ENCODE results near the gene SBNO2. TPM values are rescaled to one million over a fixed set of nuclear protein-coding genes. Genes with fewer than 3 reads are reported as not detected.

The SBNO2 gene
- total and polyA plus RNA-seq, 9 of the 15 experiments (the other 6 are each of a cell fraction or from before 2014, with no cell fraction given) = 0.01 to 46.2 (median 6.7) TPM

DNA sequence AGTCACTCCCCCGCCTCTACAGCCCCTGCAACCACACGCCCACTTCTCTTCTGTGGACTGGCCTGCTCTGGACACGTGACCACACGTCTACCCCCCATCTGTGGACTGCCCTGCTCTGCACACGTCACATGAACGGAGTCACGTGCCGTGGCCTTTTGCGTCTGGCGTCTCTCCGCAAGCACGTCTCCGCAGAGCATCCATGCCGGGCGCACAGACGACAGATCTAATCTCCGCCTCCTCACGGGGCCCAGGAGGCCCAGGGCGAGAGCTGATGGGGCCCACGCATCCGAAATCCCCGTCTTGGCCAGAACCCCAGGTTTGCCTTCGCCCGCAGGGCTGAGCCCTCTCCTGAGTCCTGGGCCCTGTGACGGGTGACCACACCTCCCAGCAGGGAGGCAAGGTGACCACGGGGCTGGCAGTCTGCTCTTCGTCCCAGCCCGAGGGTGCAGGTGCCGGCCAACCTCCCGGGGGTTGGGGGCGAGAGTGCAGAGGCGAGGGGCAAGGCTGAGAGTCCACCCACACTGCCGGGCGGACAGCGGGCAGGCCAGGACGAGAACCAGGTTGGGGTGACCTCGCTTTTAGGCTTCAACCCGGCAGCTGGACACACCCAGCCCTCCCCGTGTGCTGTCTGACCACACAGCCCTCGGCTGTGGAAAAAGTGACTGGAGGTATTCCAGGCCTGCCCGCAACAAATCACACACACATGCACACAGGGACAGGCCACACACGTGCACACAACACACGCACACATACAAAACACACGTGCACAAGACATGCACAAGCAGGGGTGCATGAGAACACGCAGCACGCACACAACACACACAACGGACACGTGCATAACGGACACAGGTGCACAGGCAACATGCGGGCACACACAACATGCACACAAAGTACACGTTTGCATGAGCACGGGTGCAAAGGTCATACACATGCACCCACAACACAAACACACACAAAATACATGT lies 3.9 kb downstream of the SBNO2 start (continued):
- TF ChIP-seq CBX8 (IDR thresholded peaks at IDR 0.05; ENCODE audit: borderline replicate concordance, extremely low read depth, low read depth, low read length, poor library complexity, severe bottlenecking) = no peak
- TF ChIP-seq ZSCAN29 (IDR thresholded peaks at IDR 0.05) = no peak
- no peak for TF ChIP-seq SNIP1 (IDR thresholded peaks at IDR 0.05; ENCODE audit: low read depth)
- TF ChIP-seq YBX1 (IDR thresholded peaks at IDR 0.05) = no peak
- TF ChIP-seq MEIS2 (IDR thresholded peaks at IDR 0.05; ENCODE audit: partially characterized antibody) = no peak
- no peak for TF ChIP-seq ADNP (tag; IDR thresholded peaks at IDR 0.05)
- TF ChIP-seq, protein P1, sequence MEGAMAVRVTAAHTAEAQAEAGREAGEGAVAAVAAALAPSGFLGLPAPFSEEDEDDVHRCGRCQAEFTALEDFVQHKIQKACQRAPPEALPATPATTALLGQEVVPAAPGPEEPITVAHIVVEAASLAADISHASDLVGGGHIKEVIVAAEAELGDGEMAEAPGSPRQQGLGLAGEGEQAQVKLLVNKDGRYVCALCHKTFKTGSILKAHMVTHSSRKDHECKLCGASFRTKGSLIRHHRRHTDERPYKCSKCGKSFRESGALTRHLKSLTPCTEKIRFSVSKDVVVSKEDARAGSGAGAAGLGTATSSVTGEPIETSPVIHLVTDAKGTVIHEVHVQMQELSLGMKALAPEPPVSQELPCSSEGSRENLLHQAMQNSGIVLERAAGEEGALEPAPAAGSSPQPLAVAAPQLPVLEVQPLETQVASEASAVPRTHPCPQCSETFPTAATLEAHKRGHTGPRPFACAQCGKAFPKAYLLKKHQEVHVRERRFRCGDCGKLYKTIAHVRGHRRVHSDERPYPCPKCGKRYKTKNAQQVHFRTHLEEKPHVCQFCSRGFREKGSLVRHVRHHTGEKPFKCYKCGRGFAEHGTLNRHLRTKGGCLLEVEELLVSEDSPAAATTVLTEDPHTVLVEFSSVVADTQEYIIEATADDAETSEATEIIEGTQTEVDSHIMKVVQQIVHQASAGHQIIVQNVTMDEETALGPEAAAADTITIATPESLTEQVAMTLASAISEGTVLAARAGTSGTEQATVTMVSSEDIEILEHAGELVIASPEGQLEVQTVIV (CRISPR knock-in tag; IDR thresholded peaks at IDR 0.05; ENCODE audit: borderline replicate concordance) = no peak
- TF ChIP-seq, protein P2, sequence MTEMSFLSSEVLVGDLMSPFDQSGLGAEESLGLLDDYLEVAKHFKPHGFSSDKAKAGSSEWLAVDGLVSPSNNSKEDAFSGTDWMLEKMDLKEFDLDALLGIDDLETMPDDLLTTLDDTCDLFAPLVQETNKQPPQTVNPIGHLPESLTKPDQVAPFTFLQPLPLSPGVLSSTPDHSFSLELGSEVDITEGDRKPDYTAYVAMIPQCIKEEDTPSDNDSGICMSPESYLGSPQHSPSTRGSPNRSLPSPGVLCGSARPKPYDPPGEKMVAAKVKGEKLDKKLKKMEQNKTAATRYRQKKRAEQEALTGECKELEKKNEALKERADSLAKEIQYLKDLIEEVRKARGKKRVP (CRISPR knock-in tag; IDR thresholded peaks at IDR 0.05) = no peak
- no peak for TF ChIP-seq ZNF24 (IDR thresholded peaks at IDR 0.05)
- TF ChIP-seq MEF2D (tag; conservative IDR thresholded peaks at IDR 0.05; ENCODE audit: low read depth) = no peak
- TF ChIP-seq FOXA3 (CRISPR knock-in tag; conservative IDR thresholded peaks at IDR 0.05 in 1 of 2, IDR thresholded peaks at IDR 0.05 in 1 of 2) = no peak
- no peak for TF ChIP-seq ZNF79 (CRISPR knock-in tag; IDR thresholded peaks at IDR 0.05; ENCODE audit: low read depth)
- TF ChIP-seq ZBED1 (IDR thresholded peaks at IDR 0.05) = no peak
- no peak for TF ChIP-seq ZNF583 (CRISPR knock-in tag; IDR thresholded peaks at IDR 0.05)
- TF ChIP-seq HNRNPLL (IDR thresholded peaks at IDR 0.05; ENCODE audit: low read depth, low read length, poor library complexity, severe bottlenecking) = no peak
- TF ChIP-seq, protein P3, sequence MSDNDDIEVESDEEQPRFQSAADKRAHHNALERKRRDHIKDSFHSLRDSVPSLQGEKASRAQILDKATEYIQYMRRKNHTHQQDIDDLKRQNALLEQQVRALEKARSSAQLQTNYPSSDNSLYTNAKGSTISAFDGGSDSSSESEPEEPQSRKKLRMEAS (CRISPR knock-in tag; IDR thresholded peaks at IDR 0.05) = no peak; the same call in 1 of the 2 replicates
- peak; percentile 84 for TF ChIP-seq CREM (IDR thresholded peaks at IDR 0.05; ENCODE audit: low read depth)
- 0 out of 2 replicates have a peak, but pooled peaks have one; percentile 6 for TF ChIP-seq BCOR (IDR thresholded peaks at IDR 0.05)
- TF ChIP-seq POLR2A (conservative IDR thresholded peaks at IDR 0.05) = no peak
- TF ChIP-seq, protein P4, sequence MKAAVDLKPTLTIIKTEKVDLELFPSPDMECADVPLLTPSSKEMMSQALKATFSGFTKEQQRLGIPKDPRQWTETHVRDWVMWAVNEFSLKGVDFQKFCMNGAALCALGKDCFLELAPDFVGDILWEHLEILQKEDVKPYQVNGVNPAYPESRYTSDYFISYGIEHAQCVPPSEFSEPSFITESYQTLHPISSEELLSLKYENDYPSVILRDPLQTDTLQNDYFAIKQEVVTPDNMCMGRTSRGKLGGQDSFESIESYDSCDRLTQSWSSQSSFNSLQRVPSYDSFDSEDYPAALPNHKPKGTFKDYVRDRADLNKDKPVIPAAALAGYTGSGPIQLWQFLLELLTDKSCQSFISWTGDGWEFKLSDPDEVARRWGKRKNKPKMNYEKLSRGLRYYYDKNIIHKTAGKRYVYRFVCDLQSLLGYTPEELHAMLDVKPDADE (conservative IDR thresholded peaks at IDR 0.05; ENCODE audit: control insufficient read depth, low read depth, low read length) = no peak
- TF ChIP-seq NBN (IDR thresholded peaks at IDR 0.05; ENCODE audit: low read depth) = no peak
- TF ChIP-seq TOE1 (IDR thresholded peaks at IDR 0.05; ENCODE audit: borderline replicate concordance) = peak; percentile 91
- TF ChIP-seq TOE1 (CRISPR knock-in tag; IDR thresholded peaks at IDR 0.05; ENCODE audit: borderline replicate concordance, low read depth) = no peak
- TF ChIP-seq GABPB1 (CRISPR knock-in tag; IDR thresholded peaks at IDR 0.05) = no peak
- TF ChIP-seq HMGN3 (IDR thresholded peaks at IDR 0.05; ENCODE audit: borderline replicate concordance, extremely low read depth, insufficient read length, low read depth, low read length) = peak; percentile 28
